ENCODE data around the gene ISX. TPM values are rescaled to one million over a fixed set of nuclear protein-coding genes. Genes with fewer than 3 reads are reported as not detected.

Gene ISX
- total and polyA plus RNA-seq, 2 donors (not counting 1 experiment from before 2014, with no cell fraction given) = not detected

DNA sequence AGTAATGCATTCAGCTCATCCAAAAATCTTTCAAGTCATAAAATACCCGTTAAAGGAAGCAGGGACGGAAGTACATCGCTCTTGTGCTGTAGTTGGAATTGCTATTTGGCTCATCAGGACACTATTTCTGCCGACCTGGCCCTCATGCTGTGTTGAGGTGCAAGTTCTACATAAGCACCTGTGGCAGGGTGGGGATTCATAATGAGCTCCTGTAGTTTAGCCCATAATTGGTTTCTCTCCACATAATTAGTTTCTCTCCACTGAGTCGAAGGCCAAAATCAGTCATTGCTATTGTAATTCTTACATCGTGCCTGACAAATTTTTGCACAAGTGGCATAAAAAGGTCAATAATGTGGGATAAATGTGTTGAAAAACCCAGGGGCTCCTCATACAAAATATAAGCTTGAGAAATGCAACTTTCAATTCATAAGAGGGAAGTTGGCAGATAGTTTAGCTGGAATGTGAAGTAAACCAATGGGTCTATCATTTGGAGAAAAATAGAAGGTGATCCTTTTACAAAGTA lies 14.9 kb upstream of the ISX start:
- no peak overlapping the region for H2AFZ ChIP-seq (ENCODE audit: insufficient read depth, low read depth, low read length, poor library complexity, severe bottlenecking)
- H4K20me1 ChIP-seq (ENCODE audit: control insufficient read depth, insufficient read depth, low read length, poor library complexity, severe bottlenecking) = no peaks in the 10 kb centered on the region
- H3K9ac ChIP-seq (ENCODE audit: low read length) = no peak overlapping the region
- no peaks in the 10 kb centered on the region for H3K79me2 ChIP-seq (ENCODE audit: control insufficient read depth, insufficient read depth, low read length)
- Mint-ChIP-seq H3K9me3 (ENCODE audit: insufficient read depth) (no peaks in the 10 kb centered on the region), H3K27me3 (peaks cover 35% of the 10 kb centered on the region), H3K4me1 (no peaks in the 10 kb centered on the region), H3K4me3 (no peak overlapping the region), H3K27ac (no peak overlapping the region)
- H3K4me1 ChIP-seq (ENCODE audit: control insufficient read depth in 2 of 2, insufficient read depth in 2 of 2, low read length in 2 of 2) = no peaks in the 10 kb centered on the region
- peaks cover 0 to 6% (median 0%) of the 10 kb centered on the region in 3 donors for H3K9me3 ChIP-seq (ENCODE audit: control extremely low read depth in 1 of 3, control insufficient read depth in 2 of 3, insufficient read depth in 1 of 3, low read length in 2 of 3)
- no peak overlapping the region for H3K27ac ChIP-seq (ENCODE audit: low read length in 2 of 2)
- ChIA-PET POLR2A (no interaction called here), CTCF (no interaction called here)
- ATAC-seq (ENCODE audit: low read depth) = no peak
- peaks cover 0 to 4% (median 0%) of the 10 kb centered on the region in 4 experiments for H3K27me3 ChIP-seq (replicated peaks in 1 of 4; ENCODE audit: control extremely low read depth in 1 of 4, control insufficient read depth in 3 of 4, insufficient read depth in 4 of 4, low read length in 3 of 4)
- H3K36me3 ChIP-seq (replicated peaks in 1 of 2; ENCODE audit: control extremely low read depth in 1 of 2, control insufficient read depth in 1 of 2, extremely low read depth in 1 of 2, insufficient read depth in 2 of 2, low read length in 1 of 2) = no peaks in the 10 kb centered on the region
- DNase-seq = no peak
- intact Hi-C loops (cut with micrococcal nuclease) = no loop called here
- WGBS (ENCODE audit: insufficient coverage) = no CpG with 5 or more reads among the region's 6 CpGs
- no peak overlapping the region for H3K4me2 ChIP-seq (replicated peaks; ENCODE audit: low read depth, low read length, poor library complexity, severe bottlenecking)
- TF ChIP-seq, protein P1, sequence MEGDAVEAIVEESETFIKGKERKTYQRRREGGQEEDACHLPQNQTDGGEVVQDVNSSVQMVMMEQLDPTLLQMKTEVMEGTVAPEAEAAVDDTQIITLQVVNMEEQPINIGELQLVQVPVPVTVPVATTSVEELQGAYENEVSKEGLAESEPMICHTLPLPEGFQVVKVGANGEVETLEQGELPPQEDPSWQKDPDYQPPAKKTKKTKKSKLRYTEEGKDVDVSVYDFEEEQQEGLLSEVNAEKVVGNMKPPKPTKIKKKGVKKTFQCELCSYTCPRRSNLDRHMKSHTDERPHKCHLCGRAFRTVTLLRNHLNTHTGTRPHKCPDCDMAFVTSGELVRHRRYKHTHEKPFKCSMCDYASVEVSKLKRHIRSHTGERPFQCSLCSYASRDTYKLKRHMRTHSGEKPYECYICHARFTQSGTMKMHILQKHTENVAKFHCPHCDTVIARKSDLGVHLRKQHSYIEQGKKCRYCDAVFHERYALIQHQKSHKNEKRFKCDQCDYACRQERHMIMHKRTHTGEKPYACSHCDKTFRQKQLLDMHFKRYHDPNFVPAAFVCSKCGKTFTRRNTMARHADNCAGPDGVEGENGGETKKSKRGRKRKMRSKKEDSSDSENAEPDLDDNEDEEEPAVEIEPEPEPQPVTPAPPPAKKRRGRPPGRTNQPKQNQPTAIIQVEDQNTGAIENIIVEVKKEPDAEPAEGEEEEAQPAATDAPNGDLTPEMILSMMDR (IDR thresholded peaks at IDR 0.05) = no peak
- TF ChIP-seq EZH2 (IDR thresholded peaks at IDR 0.05; ENCODE audit: borderline replicate concordance, insufficient read depth, low read depth, low read length, poor library complexity, severe bottlenecking) = no peak
- H3K4me3 ChIP-seq (ENCODE audit: control extremely low read depth in 1 of 5, extremely low read depth in 1 of 5, insufficient read depth in 1 of 5, low read depth in 2 of 5, low read length in 4 of 5) = no peak overlapping the region

DNA sequence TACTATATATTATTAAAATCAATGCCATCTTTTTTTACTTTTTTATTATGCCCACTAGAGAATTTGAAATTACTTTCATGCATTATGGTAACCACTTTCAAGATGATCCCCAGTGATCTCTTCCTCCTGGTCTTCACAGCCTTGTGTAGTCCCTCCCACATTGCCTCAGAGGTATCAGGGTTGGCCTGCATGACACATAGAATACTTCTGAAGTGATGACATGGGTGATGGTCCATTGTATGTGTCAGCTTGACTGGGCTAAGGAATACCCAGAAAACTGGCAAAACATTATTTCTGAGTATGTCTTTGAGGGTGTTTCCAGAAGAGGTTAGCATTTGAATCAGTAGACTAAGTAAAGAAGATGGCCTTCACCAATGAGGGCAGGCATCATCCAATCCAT lies 14.2 kb upstream of the ISX start:
- no peaks in the 10 kb centered on the region for H3K36me3 ChIP-seq (replicated peaks in 1 of 2; ENCODE audit: control extremely low read depth in 1 of 2, control insufficient read depth in 1 of 2, extremely low read depth in 1 of 2, insufficient read depth in 2 of 2, low read length in 1 of 2)
- peaks cover 0 to under 1% (median 0%) of the 10 kb centered on the region in 4 experiments for H3K27me3 ChIP-seq (replicated peaks in 1 of 4; ENCODE audit: control extremely low read depth in 1 of 4, control insufficient read depth in 3 of 4, insufficient read depth in 4 of 4, low read length in 3 of 4)
- Mint-ChIP-seq H3K9me3 (ENCODE audit: insufficient read depth) (no peaks in the 10 kb centered on the region), H3K4me3 (no peak overlapping the region), H3K27ac (no peak overlapping the region), H3K4me1 (no peaks in the 10 kb centered on the region), H3K27me3 (peaks cover 29% of the 10 kb centered on the region)
- CTCF ChIA-PET = no interaction called here
- peaks cover 0 to 3% (median 0%) of the 10 kb centered on the region in 3 donors for H3K9me3 ChIP-seq (ENCODE audit: control extremely low read depth in 1 of 3, control insufficient read depth in 2 of 3, insufficient read depth in 1 of 3, low read length in 2 of 3)
- no peak for ATAC-seq (ENCODE audit: low read depth)
- no peak overlapping the region for H3K4me2 ChIP-seq (replicated peaks; ENCODE audit: low read depth, low read length, poor library complexity, severe bottlenecking)
- no peak overlapping the region for H2AFZ ChIP-seq (ENCODE audit: insufficient read depth, low read depth, low read length, poor library complexity, severe bottlenecking)
- no peak for DNase-seq
- TF ChIP-seq, protein P1 (IDR thresholded peaks at IDR 0.05) = no peak
- TF ChIP-seq EZH2 (IDR thresholded peaks at IDR 0.05; ENCODE audit: borderline replicate concordance, insufficient read depth, low read depth, low read length, poor library complexity, severe bottlenecking) = no peak
- no peak overlapping the region for H3K4me3 ChIP-seq (ENCODE audit: control extremely low read depth in 1 of 5, extremely low read depth in 1 of 5, insufficient read depth in 1 of 5, low read depth in 2 of 5, low read length in 4 of 5)
- no peaks in the 10 kb centered on the region for H4K20me1 ChIP-seq (ENCODE audit: control insufficient read depth, insufficient read depth, low read length, poor library complexity, severe bottlenecking)
- POLR2A ChIA-PET = no interaction called here
- H3K9ac ChIP-seq (ENCODE audit: low read length) = no peak overlapping the region
- no peak overlapping the region for H3K27ac ChIP-seq (ENCODE audit: low read length in 2 of 2)
- no peaks in the 10 kb centered on the region for H3K4me1 ChIP-seq (ENCODE audit: control insufficient read depth in 2 of 2, insufficient read depth in 2 of 2, low read length in 2 of 2)
- intact Hi-C loops (cut with micrococcal nuclease) = no loop called here
- no peaks in the 10 kb centered on the region for H3K79me2 ChIP-seq (ENCODE audit: control insufficient read depth, insufficient read depth, low read length)
